SK-N-SH (cell line): ENCODE data around the gene CNFN. TPM values are rescaled to one million over a fixed set of nuclear protein-coding genes. Genes with fewer than 3 reads are reported as not detected.

ENCODE experiments used
- CTCF ChIA-PET: fragments of 300-600, 350-600 bp; formaldehyde crosslinking; extraction: SDS; loops from one replicate; lab custom pipeline; 2021; lab: Yijun Ruan, JAX
- POLR2A ChIA-PET: fragments of 350-600 bp; sonication (Branson Sonifier 250); formaldehyde crosslinking; extraction: SDS; loops from one replicate; lab custom pipeline; 2020; ENCODE audit warnings: antibody characterized with exemption, inconsistent platforms; lab: Yijun Ruan, JAX
- DNase-seq: peaks from one replicate; pipeline ENCODE4 v3.0.0; 2012
- H2AFZ ChIP-seq: fragments of 200-600 bp; sonication (generic); 2 replicates; pipeline ENCODE4 v1.8.1; 2016; ENCODE audit warnings: antibody characterized with exemption, mild to moderate bottlenecking, low read depth
- H3F3A ChIP-seq: fragments of 200-600 bp; sonication (generic); replicated peaks from 2 replicates; pipeline ENCODE3; 2016; ENCODE audit warnings: antibody characterized with exemption, mild to moderate bottlenecking; ENCODE audit not compliant: insufficient read depth
- H3K27ac ChIP-seq, 2 experiments: fragments of 200-500 bp in 1 of 2; fragments of 200-600 bp in 1 of 2; sonication (Bioruptor generic) in 1 of 2; sonication (generic), shearing (Covaris generic) in 1 of 2; 2 replicates each; pipeline versions ENCODE4 v1.5.1 to v1.6.1; 2014 to 2016; ENCODE audit warnings: low read depth in 2 of 2, inconsistent platforms in 1 of 2, low read length in 1 of 2, mild to moderate bottlenecking in 1 of 2, mixed read lengths in 1 of 2
- H3K27me3 ChIP-seq: fragments of 200-600 bp; sonication (generic), shearing (Covaris generic); 2 replicates; pipeline ENCODE4 v1.6.1; 2016; ENCODE audit warnings: mixed run types; ENCODE audit not compliant: insufficient read depth
- H3K36me3 ChIP-seq, 2 experiments: fragments of 200-500 bp in 1 of 2; fragments of 200-600 bp in 1 of 2; sonication (Bioruptor generic) in 1 of 2; sonication (generic) in 1 of 2; replicated peaks in 1 of 2; 2 replicates each; pipeline versions ENCODE3 to v1.5.1; 2014 to 2016; ENCODE audit warnings: low read length in 1 of 2, mild to moderate bottlenecking in 1 of 2; ENCODE audit not compliant: insufficient read depth in 2 of 2, control insufficient read depth in 1 of 2
- H3K4me1 ChIP-seq, 2 experiments: fragments of 200-500 bp in 1 of 2; fragments of 200-600 bp in 1 of 2; sonication (Bioruptor generic) in 1 of 2; sonication (generic), shearing (Covaris generic) in 1 of 2; 2 replicates each; pipeline versions ENCODE4 v1.5.1 to v1.6.1; 2014 to 2016; ENCODE audit warnings: low read depth in 1 of 2, low read length in 1 of 2, mixed run types in 1 of 2; ENCODE audit not compliant: insufficient read depth in 2 of 2, control insufficient read depth in 1 of 2
- H3K4me2 ChIP-seq: fragments of 200-600 bp; sonication (generic), shearing (Covaris generic); 2 replicates; pipeline ENCODE4 v1.6.1; 2017; ENCODE audit warnings: mixed run types
- H3K4me3 ChIP-seq, 2 experiments: fragments of 200-500 bp in 1 of 2; fragments of 200-600 bp in 1 of 2; sonication (Bioruptor generic) in 1 of 2; sonication (generic), shearing (Covaris generic) in 1 of 2; 2 replicates each; pipeline versions ENCODE4 v1.5.1 to v1.8.1; 2014 to 2016; ENCODE audit warnings: low read depth in 2 of 2, inconsistent platforms in 1 of 2, low read length in 1 of 2, mild to moderate bottlenecking in 1 of 2, mixed read lengths in 1 of 2, moderate library complexity in 1 of 2
- H3K79me2 ChIP-seq: fragments of 200-600 bp; sonication (generic); 2 replicates; pipeline ENCODE4 v1.8.1; 2017; ENCODE audit warnings: mild to moderate bottlenecking; ENCODE audit not compliant: insufficient read depth
- H3K9ac ChIP-seq: fragments of 200-600 bp; sonication (generic); 2 replicates; pipeline ENCODE4 v1.6.1; 2017; ENCODE audit warnings: mixed run types
- H3K9me2 ChIP-seq: fragments of 200-600 bp; sonication (generic); 2 replicates; pipeline ENCODE4 v1.6.1; 2017; ENCODE audit warnings: mixed run types
- H3K9me3 ChIP-seq: fragments of 200-600 bp; sonication (generic); 2 replicates; pipeline ENCODE4 v1.6.1; 2017; ENCODE audit warnings: mixed run types, mild to moderate bottlenecking, moderate library complexity
- H4K20me1 ChIP-seq: fragments of 200-600 bp; sonication (generic); 2 replicates; pipeline ENCODE4 v1.6.1; 2017; ENCODE audit warnings: mild to moderate bottlenecking, mixed run types; ENCODE audit not compliant: insufficient read depth
- ELF1 ChIP-seq: IDR thresholded peaks from 2 replicates; pipeline ENCODE4 v1.4.0; 2012
- EP300 ChIP-seq, 2 experiments: IDR thresholded peaks; 2 replicates each; pipeline versions ENCODE4 v1.4.0 to v1.6.1; 2012; ENCODE audit warnings: borderline replicate concordance in 1 of 2, low read depth in 1 of 2, low read length in 1 of 2
- FOXJ3 ChIP-seq: sonication (generic); formaldehyde crosslinking; IDR thresholded peaks from 2 replicates; pipeline ENCODE4 v1.5.1; 2020; ENCODE audit warnings: mild to moderate bottlenecking, missing genetic modification reagents
- FOXM1 ChIP-seq: IDR thresholded peaks from 2 replicates; pipeline ENCODE4 v1.4.0; 2012; ENCODE audit warnings: low read depth, mild to moderate bottlenecking
- JUND ChIP-seq: IDR thresholded peaks from 2 replicates; pipeline ENCODE4 v1.4.0; 2012
- NFIC ChIP-seq: IDR thresholded peaks from 2 replicates; pipeline ENCODE4 v1.4.0; 2012; ENCODE audit warnings: borderline replicate concordance
- NRF1 ChIP-seq: IDR thresholded peaks from 2 replicates; pipeline ENCODE4 v1.6.1; 2012; ENCODE audit warnings: low read depth, mild to moderate bottlenecking, low read length
- POLR2AphosphoS5 ChIP-seq: IDR thresholded peaks from 2 replicates; pipeline ENCODE4 v1.6.1; 2012; ENCODE audit warnings: low read depth, low read length
- RAD21 ChIP-seq: IDR thresholded peaks from 2 replicates; pipeline ENCODE4 v1.6.1; 2012; ENCODE audit warnings: mild to moderate bottlenecking, low read length
- RCOR1 ChIP-seq: fragments of 150-350 bp; IDR thresholded peaks from 2 replicates; pipeline ENCODE4 v1.6.1; 2017; ENCODE audit warnings: antibody characterized with exemption, low read length
- RFX5 ChIP-seq: IDR thresholded peaks from 2 replicates; pipeline ENCODE4 v1.6.1; 2012; ENCODE audit warnings: mild to moderate bottlenecking, improper control_type of control experiment, low read length
- SMC3 ChIP-seq: IDR thresholded peaks from 2 replicates; pipeline ENCODE4 v1.6.1; 2012; ENCODE audit warnings: low read depth, low read length, improper control_type of control experiment
- TAF1 ChIP-seq: IDR thresholded peaks from 2 replicates; pipeline ENCODE4 v1.6.1; 2012; ENCODE audit warnings: low read depth, mild to moderate bottlenecking, low read length, moderate library complexity, borderline replicate concordance
- TCF12 ChIP-seq: IDR thresholded peaks from 2 replicates; pipeline ENCODE4 v1.4.0; 2012
- TEAD4 ChIP-seq: IDR thresholded peaks from 2 replicates; pipeline ENCODE4 v1.4.0; 2012; ENCODE audit warnings: mild to moderate bottlenecking, borderline replicate concordance; ENCODE audit not compliant: insufficient read depth
- YY1 ChIP-seq: IDR thresholded peaks from 2 replicates; pipeline ENCODE4 v1.4.0; 2012; ENCODE audit warnings: low read depth, mild to moderate bottlenecking
- WGBS: methylation state at CpG from one replicate; pipeline ENCODE4 v1.1.6; 2017; ENCODE audit warnings: low lambda C conversion rate; 5-methylcytosine and 5-hydroxymethylcytosine counted together
- polyA plus RNA-seq, 3 experiments: library from polyadenylated mRNA; depleted of rRNA; stranded (reverse); fragments of >200 nt; gene quantifications; 2 replicates each; pipeline ENCODE4 v1.2.3, GENCODE V29; 2012
- TF ChIP-seq, protein P1 (sequence below): fragments of 150-350 bp; IDR thresholded peaks from 2 replicates; pipeline ENCODE4 v1.6.1; 2016; ENCODE audit warnings: mild to moderate bottlenecking, low read depth, low read length
- TF ChIP-seq, protein P2 (sequence below): IDR thresholded peaks from 2 replicates; pipeline ENCODE4 v1.4.0; 2012; ENCODE audit warnings: low read depth, borderline replicate concordance
- TF ChIP-seq, protein P3 (sequence below): IDR thresholded peaks from 2 replicates; pipeline ENCODE4 v1.4.0; 2012; ENCODE audit warnings: low read depth, borderline replicate concordance
- TF ChIP-seq, protein P4 (sequence below): IDR thresholded peaks from 2 replicates; pipeline ENCODE4 v1.6.1; 2012; ENCODE audit warnings: mild to moderate bottlenecking, low read depth, low read length, moderate library complexity
- TF ChIP-seq, protein P5 (sequence below): IDR thresholded peaks from 2 replicates; pipeline ENCODE4 v1.4.0; 2012; ENCODE audit warnings: low read depth

Gene CNFN
- polyA plus RNA-seq, 1 of the 3 experiments (the other 2 are of a cell fraction): 4.5 TPM

DNA sequence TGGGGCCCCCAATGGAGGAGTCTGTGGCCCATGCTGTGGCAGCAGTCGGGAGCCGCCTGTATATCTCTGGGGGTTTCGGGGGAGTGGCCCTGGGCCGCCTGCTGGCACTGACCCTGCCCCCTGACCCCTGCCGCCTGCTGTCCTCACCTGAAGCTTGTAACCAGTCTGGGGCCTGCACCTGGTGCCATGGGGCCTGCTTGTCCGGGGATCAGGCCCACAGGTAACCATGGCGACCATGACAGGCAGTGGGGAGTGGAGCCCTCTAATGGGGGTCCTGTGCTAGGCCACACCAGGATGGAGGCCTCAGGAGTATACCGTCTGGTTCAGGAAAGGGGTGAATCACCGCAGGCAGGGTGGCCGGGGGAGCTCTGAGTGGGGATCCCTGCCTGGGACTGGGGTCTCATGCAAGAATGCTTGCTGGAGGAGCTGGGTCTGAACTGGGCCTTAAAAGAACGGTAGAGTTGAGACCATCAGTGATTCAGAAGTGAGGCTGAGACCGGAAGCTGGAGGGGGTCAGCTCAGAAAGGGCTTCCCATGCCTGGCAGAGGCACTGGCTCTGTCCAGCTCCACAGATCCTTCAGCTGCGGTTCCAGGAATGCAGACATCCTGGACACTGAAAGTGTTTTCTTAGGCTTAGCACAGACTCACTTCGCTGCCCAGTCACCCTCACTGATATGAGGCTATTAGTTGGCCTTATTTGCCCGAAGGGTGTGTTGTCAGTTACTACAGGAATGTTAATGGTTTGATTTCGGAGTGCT lies 29.1 kb downstream of the CNFN start:
- no peak overlapping the region for H2AFZ ChIP-seq
- H3K4me2 ChIP-seq: no peak overlapping the region
- no peaks in the 10 kb centered on the region for H4K20me1 ChIP-seq
- no peaks in the 10 kb centered on the region for H3K4me1 ChIP-seq
- WGBS: 94% methylated on average over 10 of the region's 16 CpGs
- no peaks in the 10 kb centered on the region for H3K9me3 ChIP-seq
- no peaks in the 10 kb centered on the region for H3K9me2 ChIP-seq
- TF ChIP-seq FOXJ3 (CRISPR knock-in tag) (no peak), POLR2AphosphoS5 (no peak), TEAD4 (no peak), EP300 (IDR thresholded peaks at IDR 0.05; ENCODE audit: borderline replicate concordance in 1 of 2, low read depth in 1 of 2, low read length in 1 of 2) (no peak), RFX5 (no peak), TAF1 (no peak)
- TF ChIP-seq, protein P1, sequence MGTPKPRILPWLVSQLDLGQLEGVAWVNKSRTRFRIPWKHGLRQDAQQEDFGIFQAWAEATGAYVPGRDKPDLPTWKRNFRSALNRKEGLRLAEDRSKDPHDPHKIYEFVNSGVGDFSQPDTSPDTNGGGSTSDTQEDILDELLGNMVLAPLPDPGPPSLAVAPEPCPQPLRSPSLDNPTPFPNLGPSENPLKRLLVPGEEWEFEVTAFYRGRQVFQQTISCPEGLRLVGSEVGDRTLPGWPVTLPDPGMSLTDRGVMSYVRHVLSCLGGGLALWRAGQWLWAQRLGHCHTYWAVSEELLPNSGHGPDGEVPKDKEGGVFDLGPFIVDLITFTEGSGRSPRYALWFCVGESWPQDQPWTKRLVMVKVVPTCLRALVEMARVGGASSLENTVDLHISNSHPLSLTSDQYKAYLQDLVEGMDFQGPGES: no peak
- TF ChIP-seq, all 33 proteins: peak for 0
- DNase-seq: peak; percentile 56
- ChIA-PET CTCF (no interaction called here), POLR2A (interaction anchor here (0.6 kb wide), 1 partner anchor 10 kb away, joined by 3 read pairs; no protein-coding TSS in a partner anchor)
- H3K4me3 ChIP-seq: no peak overlapping the region
- no peaks in the 10 kb centered on the region for H3F3A ChIP-seq
- H3K27ac ChIP-seq: no peak overlapping the region
- peaks cover 10 to 29% of the 10 kb centered on the region in 2 experiments for H3K36me3 ChIP-seq
- H3K9ac ChIP-seq: no peak overlapping the region
- H3K27me3 ChIP-seq: no peaks in the 10 kb centered on the region
- no peaks in the 10 kb centered on the region for H3K79me2 ChIP-seq

DNA sequence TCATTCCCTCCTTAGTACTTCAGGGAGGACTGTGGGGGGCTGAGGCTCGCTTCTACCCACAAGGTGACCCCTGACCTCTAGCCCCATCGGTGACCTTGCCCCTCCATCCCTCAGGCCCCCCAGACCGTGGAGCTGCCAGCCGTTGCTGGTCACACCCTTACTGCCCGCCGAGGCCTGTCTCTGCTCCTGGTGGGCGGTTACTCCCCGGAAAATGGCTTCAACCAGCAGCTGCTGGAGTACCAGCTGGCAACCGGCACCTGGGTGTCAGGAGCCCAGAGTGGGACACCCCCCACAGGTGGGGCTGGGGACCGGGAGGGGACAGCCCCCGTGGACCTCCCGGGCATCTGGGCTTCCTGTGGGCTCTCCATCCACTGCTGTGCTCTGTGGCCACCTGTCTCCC lies 32.8 kb downstream of the CNFN start:
- H3K36me3 ChIP-seq: peaks cover 0 to 26% of the 10 kb centered on the region in 2 experiments
- no peaks in the 10 kb centered on the region for H4K20me1 ChIP-seq
- H3K4me3 ChIP-seq: no peak overlapping the region
- H2AFZ ChIP-seq: no peak overlapping the region
- no peak overlapping the region for H3K27ac ChIP-seq
- ChIA-PET CTCF (interaction anchor here (1.1 kb wide), 1 partner anchor 248 kb away, joined by 3 read pairs; no protein-coding TSS in a partner anchor), POLR2A (no interaction called here)
- H3K4me1 ChIP-seq: no peaks in the 10 kb centered on the region
- H3K9me3 ChIP-seq: no peaks in the 10 kb centered on the region
- H3K9ac ChIP-seq: no peak overlapping the region
- DNase-seq: no peak
- H3K9me2 ChIP-seq: no peaks in the 10 kb centered on the region
- no CpG with 5 or more reads among the region's 12 CpGs for WGBS
- no peaks in the 10 kb centered on the region for H3F3A ChIP-seq
- no peaks in the 10 kb centered on the region for H3K27me3 ChIP-seq
- H3K79me2 ChIP-seq: no peaks in the 10 kb centered on the region
- no peak overlapping the region for H3K4me2 ChIP-seq
- TF ChIP-seq TAF1 (no peak), NFIC (no peak), ELF1 (no peak), NRF1 (no peak), SMC3 (no peak), FOXM1 (no peak), JUND (no peak), YY1 (no peak), TCF12 (no peak), RCOR1 (no peak), RAD21 (no peak)
- TF ChIP-seq, protein P2, sequence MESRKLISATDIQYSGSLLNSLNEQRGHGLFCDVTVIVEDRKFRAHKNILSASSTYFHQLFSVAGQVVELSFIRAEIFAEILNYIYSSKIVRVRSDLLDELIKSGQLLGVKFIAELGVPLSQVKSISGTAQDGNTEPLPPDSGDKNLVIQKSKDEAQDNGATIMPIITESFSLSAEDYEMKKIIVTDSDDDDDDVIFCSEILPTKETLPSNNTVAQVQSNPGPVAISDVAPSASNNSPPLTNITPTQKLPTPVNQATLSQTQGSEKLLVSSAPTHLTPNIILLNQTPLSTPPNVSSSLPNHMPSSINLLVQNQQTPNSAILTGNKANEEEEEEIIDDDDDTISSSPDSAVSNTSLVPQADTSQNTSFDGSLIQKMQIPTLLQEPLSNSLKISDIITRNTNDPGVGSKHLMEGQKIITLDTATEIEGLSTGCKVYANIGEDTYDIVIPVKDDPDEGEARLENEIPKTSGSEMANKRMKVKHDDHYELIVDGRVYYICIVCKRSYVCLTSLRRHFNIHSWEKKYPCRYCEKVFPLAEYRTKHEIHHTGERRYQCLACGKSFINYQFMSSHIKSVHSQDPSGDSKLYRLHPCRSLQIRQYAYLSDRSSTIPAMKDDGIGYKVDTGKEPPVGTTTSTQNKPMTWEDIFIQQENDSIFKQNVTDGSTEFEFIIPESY: no peak
- TF ChIP-seq, protein P3, sequence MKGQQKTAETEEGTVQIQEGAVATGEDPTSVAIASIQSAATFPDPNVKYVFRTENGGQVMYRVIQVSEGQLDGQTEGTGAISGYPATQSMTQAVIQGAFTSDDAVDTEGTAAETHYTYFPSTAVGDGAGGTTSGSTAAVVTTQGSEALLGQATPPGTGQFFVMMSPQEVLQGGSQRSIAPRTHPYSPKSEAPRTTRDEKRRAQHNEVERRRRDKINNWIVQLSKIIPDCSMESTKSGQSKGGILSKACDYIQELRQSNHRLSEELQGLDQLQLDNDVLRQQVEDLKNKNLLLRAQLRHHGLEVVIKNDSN: no peak
- TF ChIP-seq, protein P4, sequence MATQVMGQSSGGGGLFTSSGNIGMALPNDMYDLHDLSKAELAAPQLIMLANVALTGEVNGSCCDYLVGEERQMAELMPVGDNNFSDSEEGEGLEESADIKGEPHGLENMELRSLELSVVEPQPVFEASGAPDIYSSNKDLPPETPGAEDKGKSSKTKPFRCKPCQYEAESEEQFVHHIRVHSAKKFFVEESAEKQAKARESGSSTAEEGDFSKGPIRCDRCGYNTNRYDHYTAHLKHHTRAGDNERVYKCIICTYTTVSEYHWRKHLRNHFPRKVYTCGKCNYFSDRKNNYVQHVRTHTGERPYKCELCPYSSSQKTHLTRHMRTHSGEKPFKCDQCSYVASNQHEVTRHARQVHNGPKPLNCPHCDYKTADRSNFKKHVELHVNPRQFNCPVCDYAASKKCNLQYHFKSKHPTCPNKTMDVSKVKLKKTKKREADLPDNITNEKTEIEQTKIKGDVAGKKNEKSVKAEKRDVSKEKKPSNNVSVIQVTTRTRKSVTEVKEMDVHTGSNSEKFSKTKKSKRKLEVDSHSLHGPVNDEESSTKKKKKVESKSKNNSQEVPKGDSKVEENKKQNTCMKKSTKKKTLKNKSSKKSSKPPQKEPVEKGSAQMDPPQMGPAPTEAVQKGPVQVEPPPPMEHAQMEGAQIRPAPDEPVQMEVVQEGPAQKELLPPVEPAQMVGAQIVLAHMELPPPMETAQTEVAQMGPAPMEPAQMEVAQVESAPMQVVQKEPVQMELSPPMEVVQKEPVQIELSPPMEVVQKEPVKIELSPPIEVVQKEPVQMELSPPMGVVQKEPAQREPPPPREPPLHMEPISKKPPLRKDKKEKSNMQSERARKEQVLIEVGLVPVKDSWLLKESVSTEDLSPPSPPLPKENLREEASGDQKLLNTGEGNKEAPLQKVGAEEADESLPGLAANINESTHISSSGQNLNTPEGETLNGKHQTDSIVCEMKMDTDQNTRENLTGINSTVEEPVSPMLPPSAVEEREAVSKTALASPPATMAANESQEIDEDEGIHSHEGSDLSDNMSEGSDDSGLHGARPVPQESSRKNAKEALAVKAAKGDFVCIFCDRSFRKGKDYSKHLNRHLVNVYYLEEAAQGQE: no peak
- TF ChIP-seq, protein P5, sequence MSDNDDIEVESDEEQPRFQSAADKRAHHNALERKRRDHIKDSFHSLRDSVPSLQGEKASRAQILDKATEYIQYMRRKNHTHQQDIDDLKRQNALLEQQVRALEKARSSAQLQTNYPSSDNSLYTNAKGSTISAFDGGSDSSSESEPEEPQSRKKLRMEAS: no peak
